NCI-H524 treated with DMSO at 0.1 percent for 48 hours (cell line): Measurements from ENCODE around the gene SYTL1.
A peak's percentile ranks its signal among the peaks of the same experiment; 100 is the strongest.

Source experiments
- DNase-seq: peaks from one replicate; lab custom pipeline; 2025; lab: John Stamatoyannopoulos, UW

The SYTL1 gene

GRCh38 chr1:27363766-27364695, 22.2 kb downstream of the SYTL1 start:
- no peak for DNase-seq

DNA sequence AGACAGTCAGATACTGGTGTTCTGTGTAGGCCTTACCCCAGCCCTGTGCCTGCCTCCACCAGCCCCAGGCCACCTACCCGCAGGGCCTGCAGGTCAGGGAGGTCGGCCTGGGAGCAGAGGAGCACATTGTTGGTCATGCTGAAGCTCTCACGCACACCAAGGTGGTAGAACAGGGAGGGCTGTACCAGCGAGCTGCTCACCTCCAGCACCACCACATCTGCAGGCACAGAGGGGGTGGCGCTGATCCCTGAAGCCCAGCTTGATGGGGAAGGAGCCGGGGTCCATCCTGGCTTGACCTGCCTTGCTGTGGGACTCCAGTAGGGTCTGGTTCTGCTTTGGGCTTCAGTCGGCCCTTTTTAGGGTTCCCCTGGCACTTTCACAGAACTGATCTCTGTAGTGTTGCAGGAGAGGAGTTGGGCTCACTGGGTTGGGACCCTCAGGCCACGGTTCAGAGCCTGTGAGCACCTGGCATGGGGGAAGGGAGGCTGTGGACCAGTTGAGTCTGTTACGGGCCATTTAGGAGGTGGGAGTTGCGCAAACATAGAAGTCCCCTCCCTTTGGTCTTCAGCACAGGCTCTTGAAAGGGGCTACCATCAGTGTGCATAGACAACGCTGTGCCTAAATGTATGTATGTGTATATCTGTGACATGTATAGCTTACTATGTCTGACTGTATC, 23.0 kb downstream of the SYTL1 start:
- no peak for DNase-seq

- DNase-seq: peak; percentile 29
Measured at GRCh38 chr1:27365372-27366112, 23.7 kb downstream of the SYTL1 start.

DNA sequence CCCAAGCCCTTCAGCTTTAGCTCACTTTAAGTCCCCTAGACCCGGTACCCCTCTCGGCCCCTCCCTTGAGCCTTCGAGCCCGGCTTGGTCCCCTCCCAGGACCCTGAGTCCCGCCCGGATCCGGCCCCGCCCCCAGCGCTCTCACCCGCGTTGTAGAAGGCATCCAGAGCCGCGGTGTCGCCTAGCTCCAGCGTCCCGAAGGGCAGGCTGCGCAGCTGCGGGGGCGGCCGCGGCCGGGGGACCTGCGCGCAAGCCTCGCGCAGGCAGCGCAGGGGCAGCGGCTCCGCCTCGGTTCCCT, 24.2 kb downstream of the SYTL1 start:
- DNase-seq: peak; percentile 32

DNA sequence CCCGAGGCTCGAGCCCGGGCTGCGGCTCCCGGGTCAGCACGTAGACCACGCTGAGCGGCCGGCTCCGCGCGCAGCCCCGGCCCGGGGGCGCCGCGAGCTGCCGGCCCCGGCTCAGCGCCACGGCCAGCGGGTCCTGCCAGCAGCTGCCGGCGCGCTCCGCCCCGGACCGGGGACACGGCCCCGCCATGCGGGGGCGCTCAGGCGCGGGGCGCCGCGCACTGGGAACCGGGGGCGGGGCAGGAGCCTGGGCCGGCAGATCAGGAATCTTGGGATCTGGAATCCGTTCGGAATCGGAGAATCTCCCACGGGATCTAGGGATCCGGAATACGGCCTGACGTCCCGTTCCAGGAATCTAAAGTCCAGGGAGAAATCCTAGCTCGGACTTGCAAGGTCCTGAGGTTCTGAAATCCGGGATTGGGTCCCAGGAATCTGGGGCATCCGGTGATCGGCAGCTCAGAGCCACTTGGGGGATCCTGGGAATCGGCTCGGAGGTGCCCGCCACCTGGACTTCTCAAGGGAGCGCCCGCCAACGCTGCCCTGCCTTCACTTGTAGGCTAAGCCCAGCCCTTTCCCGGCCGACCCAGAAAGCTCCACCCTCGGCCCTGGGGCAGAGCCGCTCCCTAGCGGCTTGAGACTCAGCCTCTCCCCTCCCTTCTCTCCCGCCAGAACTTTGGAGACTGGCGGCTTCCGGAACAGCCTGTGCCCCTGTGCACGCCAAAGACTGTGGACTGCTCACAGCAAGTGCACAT, 24.8 kb downstream of the SYTL1 start, which contains the start of gene MAP3K6:
TSS of gene MAP3K6 (minus strand) at position 551 of the 749 bp plus-strand sequence. CDS start at position 187, 364 bp downstream.
- DNase-seq: no peak

DNA sequence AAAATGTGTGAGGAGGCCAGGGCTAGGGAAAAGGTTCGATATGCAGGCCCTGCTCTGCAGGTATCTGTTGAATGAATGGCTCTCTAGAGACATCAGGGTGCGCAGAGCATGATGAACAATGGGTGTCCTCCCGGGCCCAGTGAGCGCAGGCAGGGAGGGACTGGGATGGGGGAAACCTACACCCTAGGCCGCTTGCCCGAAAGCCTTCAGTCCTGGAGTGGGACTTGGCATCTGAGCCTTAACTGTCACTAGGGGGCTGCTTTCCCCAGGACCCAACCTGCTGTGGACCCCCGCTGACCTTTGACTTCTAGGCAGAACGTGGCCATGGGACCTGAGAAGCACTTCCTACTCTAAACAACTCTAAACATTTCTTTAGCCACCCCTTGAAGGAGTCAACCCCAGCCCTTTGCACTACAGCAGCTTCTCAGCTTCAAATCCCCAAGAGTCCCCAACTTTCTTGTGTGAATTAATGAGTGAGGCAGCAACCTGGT, 25.4 kb downstream of the SYTL1 start:
- no peak for DNase-seq

- no peak for DNase-seq
Measured at GRCh38 chr1:27368869-27369582, 27.2 kb downstream of the SYTL1 start.

DNA sequence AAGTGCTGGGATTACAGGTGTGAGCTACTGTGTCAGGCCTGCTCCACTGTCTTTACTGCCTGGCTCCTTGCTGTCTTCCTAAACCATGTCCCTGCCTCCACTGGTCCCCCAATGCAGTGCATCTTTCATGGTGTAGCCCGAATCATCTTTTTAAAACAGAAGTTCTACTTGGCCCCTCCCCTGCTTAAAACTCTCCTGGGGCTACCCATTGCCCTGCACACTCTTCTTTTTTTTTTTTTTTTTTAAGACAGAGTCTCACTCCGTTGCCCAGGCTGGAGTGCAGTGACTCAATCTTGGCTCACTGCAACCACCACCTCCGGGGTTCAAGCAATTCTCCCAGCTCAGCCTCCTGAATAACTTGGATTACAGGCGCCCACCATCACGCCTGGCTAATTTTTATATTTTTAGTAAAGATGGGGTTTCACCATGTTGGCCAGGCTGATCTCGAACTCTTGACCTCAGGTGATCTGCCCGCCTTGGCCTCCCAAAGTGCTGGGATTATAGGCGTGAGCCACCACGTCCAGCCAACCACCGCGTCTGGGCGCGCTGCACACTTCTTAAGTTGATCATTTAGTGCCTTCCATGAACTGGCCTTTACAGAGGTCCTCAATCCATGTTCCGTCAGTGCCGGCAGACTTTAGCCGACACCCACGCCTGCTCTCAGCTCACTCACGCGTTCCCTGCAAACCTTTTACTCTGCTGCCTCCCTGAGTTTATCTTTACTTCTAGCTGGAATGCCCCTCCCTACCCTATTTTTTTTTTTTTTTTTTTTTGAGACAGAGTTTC, 30.4 kb downstream of the SYTL1 start:
- no peak for DNase-seq

- DNase-seq: no peak
Measured at GRCh38 chr1:27372808-27373690, 31.2 kb downstream of the SYTL1 start.

- no peak for DNase-seq
Measured at GRCh38 chr1:27374362-27375086, 32.7 kb downstream of the SYTL1 start, which contains the start of gene FCN3. FCN3 (minus strand) TSS chr1:27374824; CDS start chr1:27374818, 6 bp downstream.

DNA sequence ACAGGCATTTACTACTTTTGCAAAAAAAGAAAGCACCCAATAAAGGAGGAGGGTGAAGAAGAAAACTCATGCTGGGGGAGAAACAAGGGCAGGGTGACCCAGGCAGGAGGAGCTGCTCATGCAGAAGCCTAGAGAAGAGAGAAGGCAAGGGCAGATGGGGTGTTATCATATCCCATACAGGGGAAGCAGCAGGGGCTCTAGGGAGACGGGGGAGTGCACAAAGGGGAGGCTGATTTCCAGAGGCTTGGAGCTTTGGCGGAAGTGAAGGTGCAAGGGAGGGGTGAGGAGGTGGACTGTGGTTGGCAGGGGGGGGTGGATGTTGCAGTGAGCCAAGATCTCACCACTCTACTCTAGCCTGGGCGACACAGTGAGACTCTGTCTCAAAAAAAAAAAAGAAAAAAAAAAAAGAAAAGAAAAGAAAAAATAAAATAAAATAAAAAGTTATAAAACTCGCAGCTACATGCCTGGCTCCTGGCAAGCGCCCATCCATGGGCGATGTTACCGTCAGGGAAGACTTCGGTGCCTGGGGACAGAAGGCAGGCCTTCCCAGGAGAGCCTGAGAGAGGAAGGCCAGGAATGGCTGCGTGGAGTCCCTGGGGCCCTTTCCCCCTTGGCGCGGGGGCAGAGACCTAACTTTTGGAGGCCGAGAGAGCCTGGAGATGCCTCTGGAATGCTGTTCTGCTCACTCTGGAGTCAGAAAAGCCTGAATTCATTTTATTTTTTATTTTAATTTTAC, 36.1 kb downstream of the SYTL1 start:
- no peak for DNase-seq

DNA sequence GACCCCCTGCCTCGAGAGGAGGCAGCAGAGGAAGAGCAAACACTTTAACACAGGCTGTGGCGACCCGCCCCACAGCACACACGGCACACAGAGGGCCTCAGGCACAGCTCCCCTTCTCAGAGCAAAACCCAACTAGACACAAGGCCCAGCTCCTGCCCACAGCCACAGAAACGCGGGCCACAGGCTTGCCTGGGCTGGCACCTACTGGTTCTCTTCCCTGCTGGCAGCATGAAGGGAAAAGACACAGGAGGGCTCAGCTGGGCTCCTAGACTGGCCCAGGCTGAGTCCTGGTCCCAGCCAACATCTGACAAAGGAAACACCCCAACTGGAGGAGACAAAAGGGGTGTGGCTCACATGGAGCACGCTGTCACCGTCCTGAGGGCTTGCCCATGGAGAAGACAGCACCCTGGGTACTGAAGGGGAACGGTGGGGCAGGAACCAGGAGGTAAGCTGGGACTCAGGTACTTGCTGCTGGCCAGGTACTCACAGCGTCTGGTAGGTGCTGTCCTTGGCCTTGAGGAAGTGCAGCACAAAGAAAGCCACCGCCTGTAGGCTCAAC, 37.8 kb downstream of the SYTL1 start:
- no peak for DNase-seq

GRCh38 chr1:27380224-27380623, 38.4 kb downstream of the SYTL1 start:
- DNase-seq: no peak

DNA sequence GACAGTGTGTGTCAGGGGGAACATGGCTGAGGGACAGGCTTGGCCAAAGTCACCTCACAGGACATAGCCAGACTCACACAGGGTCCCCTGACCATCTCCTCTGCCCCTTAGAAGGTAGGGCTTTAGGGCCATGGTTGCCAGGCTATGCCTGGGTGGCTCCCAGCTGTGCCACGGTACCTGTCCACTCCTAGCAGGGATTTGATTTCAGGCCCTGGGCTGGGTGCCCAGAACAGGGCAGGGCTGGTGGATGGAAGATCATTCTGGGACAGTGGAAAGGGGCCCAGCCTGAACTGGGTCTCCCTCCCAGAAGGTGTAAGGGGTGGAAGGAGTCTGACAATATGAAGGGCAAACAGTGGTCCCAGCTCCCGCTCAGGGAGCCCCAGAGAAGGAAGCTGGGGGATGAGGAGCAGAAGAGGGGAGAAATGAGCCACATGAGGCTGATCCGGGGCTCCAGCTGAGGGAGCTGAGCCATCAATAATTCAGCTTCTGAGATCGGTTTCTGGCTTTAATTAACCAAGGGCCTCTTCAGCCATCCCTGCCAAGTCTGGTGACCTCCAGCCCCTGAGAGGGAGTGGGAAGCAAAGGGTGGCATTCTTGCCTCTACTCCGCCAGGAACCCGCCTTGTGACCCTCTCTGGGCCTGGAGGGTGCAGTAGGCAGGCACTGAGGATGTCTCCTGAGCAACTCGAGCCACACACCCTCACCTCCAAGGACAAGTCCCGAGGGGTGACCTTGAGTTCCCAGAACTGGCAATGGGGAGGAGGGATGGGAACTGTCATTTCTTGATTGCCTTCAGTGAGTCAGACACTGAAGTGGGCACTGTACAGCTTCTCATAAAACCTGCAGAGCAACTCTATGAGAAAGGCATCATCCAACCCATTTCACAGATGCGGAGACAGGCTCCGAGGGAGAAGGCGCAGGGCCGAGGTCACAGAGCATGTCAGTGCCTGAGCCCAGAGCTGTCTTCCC, 39.2 kb downstream of the SYTL1 start:
- DNase-seq: no peak

GRCh38 chr1:27381969-27382762, 40.3 kb downstream of the SYTL1 start:
- no peak for DNase-seq
